Hepatocyte (in vitro differentiated cells): ENCODE data around the gene PTPRE. TPM values are rescaled to one million over a fixed set of nuclear protein-coding genes. Genes with fewer than 3 reads are reported as not detected.

Experiments used
- DNase-seq: peaks from one replicate; pipeline ENCODE4 v3.0.0-alpha.2; 2016; ENCODE audit warnings: low spot score
- H2AFZ ChIP-seq: fragments of 200-600 bp; sonication (generic); 2 replicates; pipeline ENCODE4 v1.6.0; 2016; ENCODE audit warnings: antibody characterized with exemption, mild to moderate bottlenecking
- H3K27ac ChIP-seq: fragments of 200-600 bp; sonication (generic); 2 replicates; pipeline ENCODE4 v1.5.1; 2016; ENCODE audit warnings: mild to moderate bottlenecking
- H3K27me3 ChIP-seq: fragments of 200-600 bp; sonication (generic); 2 replicates; pipeline ENCODE4 v1.6.1; 2016
- H3K36me3 ChIP-seq: fragments of 200-600 bp; sonication (generic); replicated peaks from 2 replicates; pipeline ENCODE4 v1.5.1; 2016; ENCODE audit warnings: low read depth; ENCODE audit not compliant: insufficient read depth
- H3K4me1 ChIP-seq: fragments of 200-600 bp; sonication (generic); 2 replicates; pipeline ENCODE4 v1.5.1; 2016; ENCODE audit warnings: mild to moderate bottlenecking, moderate library complexity; ENCODE audit not compliant: insufficient read depth
- H3K4me2 ChIP-seq: fragments of 200-600 bp; sonication (generic); 2 replicates; pipeline ENCODE4 v1.6.0; 2016
- H3K4me3 ChIP-seq: fragments of 200-600 bp; sonication (generic); 2 replicates; pipeline ENCODE4 v1.5.1; 2016; ENCODE audit warnings: mild to moderate bottlenecking
- H3K79me2 ChIP-seq: fragments of 200-600 bp; sonication (generic); 2 replicates; pipeline ENCODE4 v1.6.0; 2017; ENCODE audit warnings: mild to moderate bottlenecking
- H3K9me2 ChIP-seq: fragments of 200-600 bp; sonication (generic); replicated peaks from 2 replicates; pipeline ENCODE4 v1.6.0; 2017; ENCODE audit warnings: mild to moderate bottlenecking; ENCODE audit not compliant: insufficient read depth
- H3K9me3 ChIP-seq: fragments of 200-600 bp; sonication (generic); 2 replicates; pipeline ENCODE4 v1.5.1; 2016; ENCODE audit warnings: low read depth, mild to moderate bottlenecking
- H4K20me1 ChIP-seq: fragments of 200-600 bp; sonication (generic); 2 replicates; pipeline ENCODE4 v1.6.0; 2016; ENCODE audit warnings: mild to moderate bottlenecking; ENCODE audit not compliant: insufficient read depth, poor library complexity, severe bottlenecking
- EZH2 ChIP-seq: fragments of 200-600 bp; sonication (generic); IDR thresholded peaks from 2 replicates; pipeline ENCODE4 v1.6.1; 2016; ENCODE audit warnings: antibody characterized with exemption, mild to moderate bottlenecking, borderline replicate concordance
- EZH2phosphoT487 ChIP-seq: fragments of 200-600 bp; sonication (generic); IDR thresholded peaks from one replicate; pipeline ENCODE4 v1.6.1; 2018; ENCODE audit warnings: antibody characterized with exemption, mild to moderate bottlenecking, low read depth, moderate library complexity; ENCODE audit not compliant: unreplicated experiment, severe bottlenecking
- WGBS: methylation state at CpG from one replicate; pipeline ENCODE4 v1.1.6; 2016; ENCODE audit warnings: low lambda C conversion rate; ENCODE audit errors: missing lambda C conversion rate; 5-methylcytosine and 5-hydroxymethylcytosine counted together
- polyA plus RNA-seq: library from polyadenylated mRNA; unstranded; fragments of >200 nt; fragmentation: Nextera tagmentation; extraction: Ambion mirVana; gene quantifications from 2 replicates; pipeline ENCODE4 v1.2.1, GENCODE V29; 2016
- total RNA-seq: library from RNA; depleted of rRNA; stranded (reverse); fragments of >200 nt; gene quantifications from 2 replicates; pipeline ENCODE4 v1.2.3, GENCODE V29; 2014
- TF ChIP-seq, protein P1 (sequence below): fragments of 200-600 bp; sonication (generic); IDR thresholded peaks from 2 replicates; pipeline ENCODE4 v1.5.1; 2016; ENCODE audit warnings: antibody characterized with exemption, mild to moderate bottlenecking; ENCODE audit not compliant: poor library complexity

PTPRE gene
- total and polyA plus RNA-seq, 2 experiments from 2014 or later = 3.2 to 10.1 TPM

- H3K4me1 ChIP-seq = no peaks in the 10 kb centered on the region
- no peaks in the 10 kb centered on the region for H3K79me2 ChIP-seq
- H2AFZ ChIP-seq = no peak overlapping the region
- 89% methylated on average over 16 of the region's 16 CpGs for WGBS
- no peaks in the 10 kb centered on the region for H4K20me1 ChIP-seq
- no peak for DNase-seq
- H3K27me3 ChIP-seq = no peaks in the 10 kb centered on the region
- H3K4me3 ChIP-seq = no peak overlapping the region
- no peaks in the 10 kb centered on the region for H3K9me3 ChIP-seq
- no peak for TF ChIP-seq EZH2
- no peak overlapping the region for H3K27ac ChIP-seq
- H3K36me3 ChIP-seq = no peaks in the 10 kb centered on the region
- H3K9me2 ChIP-seq = no peaks in the 10 kb centered on the region
- no peak overlapping the region for H3K4me2 ChIP-seq
Observed at GRCh38 chr10:127935071-127935561, 28.2 kb downstream of the PTPRE start.

- Histone ChIP-seq H4K20me1 (no peaks in the 10 kb centered on the region), H3K4me3 (no peak overlapping the region), H3K9me3 (no peaks in the 10 kb centered on the region), H3K9me2 (no peaks in the 10 kb centered on the region), H3K79me2 (no peaks in the 10 kb centered on the region), H3K36me3 (no peaks in the 10 kb centered on the region), H3K27ac (no peak overlapping the region), H3K4me1 (no peaks in the 10 kb centered on the region), H3K27me3 (no peaks in the 10 kb centered on the region), H3K4me2 (no peak overlapping the region), H2AFZ (no peak overlapping the region)
- TF ChIP-seq, protein P1, sequence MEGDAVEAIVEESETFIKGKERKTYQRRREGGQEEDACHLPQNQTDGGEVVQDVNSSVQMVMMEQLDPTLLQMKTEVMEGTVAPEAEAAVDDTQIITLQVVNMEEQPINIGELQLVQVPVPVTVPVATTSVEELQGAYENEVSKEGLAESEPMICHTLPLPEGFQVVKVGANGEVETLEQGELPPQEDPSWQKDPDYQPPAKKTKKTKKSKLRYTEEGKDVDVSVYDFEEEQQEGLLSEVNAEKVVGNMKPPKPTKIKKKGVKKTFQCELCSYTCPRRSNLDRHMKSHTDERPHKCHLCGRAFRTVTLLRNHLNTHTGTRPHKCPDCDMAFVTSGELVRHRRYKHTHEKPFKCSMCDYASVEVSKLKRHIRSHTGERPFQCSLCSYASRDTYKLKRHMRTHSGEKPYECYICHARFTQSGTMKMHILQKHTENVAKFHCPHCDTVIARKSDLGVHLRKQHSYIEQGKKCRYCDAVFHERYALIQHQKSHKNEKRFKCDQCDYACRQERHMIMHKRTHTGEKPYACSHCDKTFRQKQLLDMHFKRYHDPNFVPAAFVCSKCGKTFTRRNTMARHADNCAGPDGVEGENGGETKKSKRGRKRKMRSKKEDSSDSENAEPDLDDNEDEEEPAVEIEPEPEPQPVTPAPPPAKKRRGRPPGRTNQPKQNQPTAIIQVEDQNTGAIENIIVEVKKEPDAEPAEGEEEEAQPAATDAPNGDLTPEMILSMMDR = no peak
- TF ChIP-seq EZH2 (no peak), EZH2phosphoT487 (no peak)
- no peak for DNase-seq
Observed at GRCh38 chr10:127937069-127937468, 30.2 kb downstream of the PTPRE start.

- Histone ChIP-seq H3K4me1 (no peaks in the 10 kb centered on the region), H3K79me2 (no peaks in the 10 kb centered on the region), H3K4me2 (no peak overlapping the region), H3K9me3 (no peaks in the 10 kb centered on the region), H2AFZ (no peak overlapping the region), H4K20me1 (no peaks in the 10 kb centered on the region), H3K27ac (no peak overlapping the region), H3K36me3 (no peaks in the 10 kb centered on the region), H3K4me3 (no peak overlapping the region), H3K27me3 (no peaks in the 10 kb centered on the region), H3K9me2 (no peaks in the 10 kb centered on the region)
- no peak for DNase-seq
- WGBS = 62% methylated on average over 5 of the region's 5 CpGs
- no peak for TF ChIP-seq EZH2
- TF ChIP-seq, protein P1 = no peak
- TF ChIP-seq EZH2phosphoT487 = no peak
Observed at GRCh38 chr10:127937915-127938463, 31.1 kb downstream of the PTPRE start.

DNA sequence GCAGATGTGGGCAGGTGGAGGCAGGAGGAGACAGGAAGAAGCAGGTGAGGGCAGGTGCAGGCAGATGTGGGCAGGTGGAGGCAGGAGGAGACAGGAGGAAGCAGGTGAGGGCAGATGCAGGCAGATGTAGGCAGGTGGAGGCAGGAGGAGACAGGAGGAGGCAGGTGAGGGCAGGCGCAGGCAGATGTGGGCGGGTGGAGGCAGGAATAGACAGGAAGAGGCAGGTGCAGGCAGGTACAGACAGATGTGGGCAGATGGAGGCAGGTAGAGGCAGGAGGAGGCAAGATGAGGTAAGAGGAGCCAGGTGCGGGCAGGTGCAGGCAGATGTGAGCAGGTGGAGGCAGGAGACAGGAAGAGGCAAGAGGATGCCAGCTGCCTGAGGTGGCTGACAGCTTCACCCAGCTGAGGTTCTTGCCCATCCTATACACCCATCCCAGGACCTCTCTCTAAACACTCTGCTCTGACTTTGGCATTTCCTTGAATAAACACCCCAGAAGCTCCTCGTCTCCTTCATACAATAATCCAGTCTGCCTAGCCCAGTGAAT, 33.0 kb downstream of the PTPRE start:
- Histone ChIP-seq H3K79me2 (no peaks in the 10 kb centered on the region), H3K36me3 (no peaks in the 10 kb centered on the region), H4K20me1 (no peaks in the 10 kb centered on the region), H3K27me3 (no peaks in the 10 kb centered on the region), H3K9me3 (no peaks in the 10 kb centered on the region), H2AFZ (no peak overlapping the region), H3K4me3 (no peak overlapping the region), H3K9me2 (no peaks in the 10 kb centered on the region), H3K27ac (no peak overlapping the region), H3K4me2 (no peak overlapping the region), H3K4me1 (no peaks in the 10 kb centered on the region)
- no peak for DNase-seq
- 82% methylated on average over 4 of the region's 4 CpGs for WGBS
- TF ChIP-seq EZH2 (no peak), EZH2phosphoT487 (no peak)
- TF ChIP-seq, protein P1 = no peak
